Pancreas (tissue), 8 donors: ENCODE measurements around the gene INSL6. TPM values are rescaled to one million over a fixed set of nuclear protein-coding genes. Genes with fewer than 3 reads are reported as not detected.

ENCODE experiments used
- polyA plus RNA-seq, 2 donors: library from polyadenylated mRNA; stranded (reverse); fragments of 200-250 nt; gene quantifications; one replicate each; pipeline ENCODE4 v1.2.3, GENCODE V29; 2013
- total RNA-seq, 6 donors: library from RNA; stranded (reverse); fragmentation: NEBNext Ultra II Directional in 4 of 6; extraction: Animal tissue kit (Norgen Biotek cat#: 25700) in 4 of 6; gene quantifications; one replicate each; pipeline versions ENCODE4 v1.2.1 to v1.2.4, GENCODE V29; 2021 to 2023
- donor health status: healthy with polysubstance abuse.
- donor health status: DM: no; HTN: no; CAD: no; lungs with moderate emphysema.
- donor health status: DM: no; HTN: no; CAD: no.
- donor health status: Bipolar disorder and iron deficiency.
- donor health status: DM: yes; HTN: yes; CAD: no.
- donor health status: DM: no; HTN: no; CAD: no.
- donor health status: DM: no; HTN: no; CAD: no.
- donor health status: DM: yes; HTN: yes; CAD: no.

INSL6 gene
- total and polyA plus RNA-seq, 8 donors: 0.23 TPM; not detected in 7

Other genes with a start within 250 kb of the INSL6 start
- 1 to 10 TPM; 3.1 to 9.1 (median 4.6) TPM for gene JAK2, start 200.4 kb downstream of the INSL6 start, total RNA-seq
- 1 to 10 TPM; 1.7 to 3.0 TPM for gene JAK2, start 200.4 kb downstream of the INSL6 start, polyA plus RNA-seq
- gene INSL4, start 45.8 kb upstream of the INSL6 start, total RNA-seq: not detected
- not detected for gene INSL4, start 45.8 kb upstream of the INSL6 start, polyA plus RNA-seq
- gene RLN2, start 119.1 kb upstream of the INSL6 start, total RNA-seq: under 1 TPM in 3 of 6 donors, not detected in 3; 0.26 to 0.69 (median 0.46) TPM
- under 1 TPM; 0.27 to 0.63 TPM for gene RLN2, start 119.1 kb upstream of the INSL6 start, polyA plus RNA-seq
- not detected for gene RLN1, start 154.2 kb upstream of the INSL6 start, total RNA-seq
- gene RLN1, start 154.2 kb upstream of the INSL6 start, polyA plus RNA-seq: not detected